GM15510 (cell line): ENCODE results near the gene POR.

Experiments
- POLR2A ChIP-seq: IDR thresholded peaks from 3 replicates; pipeline ENCODE4 v1.6.1; 2011; ENCODE audit warnings: borderline replicate concordance; ENCODE audit not compliant: insufficient read length; ENCODE audit errors: extremely low read depth

The POR gene

DNA sequence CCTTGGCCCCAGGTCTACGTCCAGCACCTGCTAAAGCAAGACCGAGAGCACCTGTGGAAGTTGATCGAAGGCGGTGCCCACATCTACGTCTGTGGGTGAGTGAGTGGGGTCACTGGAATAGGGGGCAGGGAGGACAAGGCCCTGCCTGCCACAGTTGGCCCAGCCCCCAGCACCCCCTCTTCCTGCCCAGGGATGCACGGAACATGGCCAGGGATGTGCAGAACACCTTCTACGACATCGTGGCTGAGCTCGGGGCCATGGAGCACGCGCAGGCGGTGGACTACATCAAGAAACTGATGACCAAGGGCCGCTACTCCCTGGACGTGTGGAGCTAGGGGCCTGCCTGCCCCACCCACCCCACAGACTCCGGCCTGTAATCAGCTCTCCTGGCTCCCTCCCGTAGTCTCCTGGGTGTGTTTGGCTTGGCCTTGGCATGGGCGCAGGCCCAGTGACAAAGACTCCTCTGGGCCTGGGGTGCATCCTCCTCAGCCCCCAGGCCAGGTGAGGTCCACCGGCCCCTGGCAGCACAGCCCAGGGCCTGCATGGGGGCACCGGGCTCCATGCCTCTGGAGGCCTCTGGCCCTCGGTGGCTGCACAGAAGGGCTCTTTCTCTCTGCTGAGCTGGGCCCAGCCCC is 71.3 kb downstream of the POR start:
- TF ChIP-seq POLR2A, result no peak

DNA sequence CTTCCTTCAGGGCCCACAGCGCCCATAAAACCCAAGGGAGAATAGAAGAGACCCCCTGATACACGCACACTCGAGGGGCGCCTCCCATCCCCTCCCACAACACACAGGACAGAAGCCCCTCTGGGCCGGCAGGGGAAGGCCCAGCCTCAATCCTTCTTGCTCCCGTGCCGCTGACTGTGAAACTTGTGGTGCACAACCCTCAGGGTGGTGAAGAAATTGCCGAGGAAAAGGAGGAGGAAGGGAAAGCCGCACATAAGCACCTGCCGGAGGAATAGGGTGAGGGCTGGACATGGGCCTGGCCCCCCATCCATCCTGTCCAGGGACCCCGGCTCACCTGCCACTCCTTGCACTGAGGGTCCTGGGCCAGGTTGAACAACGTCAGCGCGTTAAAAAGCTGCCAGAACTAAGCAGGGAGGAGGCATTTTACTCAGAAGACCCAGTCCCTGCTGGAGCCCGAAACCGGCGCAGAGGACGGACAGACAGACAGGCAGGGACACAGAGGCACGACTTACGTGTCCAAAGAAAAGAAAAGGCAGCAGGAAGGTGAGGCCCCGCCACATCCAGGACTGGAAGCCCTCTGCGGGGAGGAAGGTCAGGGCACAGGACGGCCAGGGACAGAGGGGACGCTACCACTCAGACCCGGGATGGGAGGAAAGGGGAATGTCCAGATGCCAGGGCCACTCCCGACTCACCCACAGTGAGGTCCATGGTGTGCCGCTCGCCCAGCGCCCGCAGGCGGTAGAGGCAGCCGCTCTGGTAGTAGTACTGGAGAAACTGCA is 72.3 kb downstream of the POR start:
- no peak for TF ChIP-seq POLR2A

GRCh38 chr7:75987805-75988567 is 73.0 kb downstream of the POR start:
- no peak for TF ChIP-seq POLR2A

- no peak for TF ChIP-seq POLR2A
Observed at GRCh38 chr7:75988568-75989499, 73.9 kb downstream of the POR start.

GRCh38 chr7:75989500-75990388 is 74.8 kb downstream of the POR start:
- TF ChIP-seq POLR2A, result no peak

GRCh38 chr7:75991531-75992082 is 76.7 kb downstream of the POR start:
- no peak for TF ChIP-seq POLR2A

GRCh38 chr7:75992083-75992755 is 77.3 kb downstream of the POR start:
- no peak for TF ChIP-seq POLR2A

GRCh38 chr7:75993689-75994387 is 78.9 kb downstream of the POR start:
- TF ChIP-seq POLR2A, result no peak

DNA sequence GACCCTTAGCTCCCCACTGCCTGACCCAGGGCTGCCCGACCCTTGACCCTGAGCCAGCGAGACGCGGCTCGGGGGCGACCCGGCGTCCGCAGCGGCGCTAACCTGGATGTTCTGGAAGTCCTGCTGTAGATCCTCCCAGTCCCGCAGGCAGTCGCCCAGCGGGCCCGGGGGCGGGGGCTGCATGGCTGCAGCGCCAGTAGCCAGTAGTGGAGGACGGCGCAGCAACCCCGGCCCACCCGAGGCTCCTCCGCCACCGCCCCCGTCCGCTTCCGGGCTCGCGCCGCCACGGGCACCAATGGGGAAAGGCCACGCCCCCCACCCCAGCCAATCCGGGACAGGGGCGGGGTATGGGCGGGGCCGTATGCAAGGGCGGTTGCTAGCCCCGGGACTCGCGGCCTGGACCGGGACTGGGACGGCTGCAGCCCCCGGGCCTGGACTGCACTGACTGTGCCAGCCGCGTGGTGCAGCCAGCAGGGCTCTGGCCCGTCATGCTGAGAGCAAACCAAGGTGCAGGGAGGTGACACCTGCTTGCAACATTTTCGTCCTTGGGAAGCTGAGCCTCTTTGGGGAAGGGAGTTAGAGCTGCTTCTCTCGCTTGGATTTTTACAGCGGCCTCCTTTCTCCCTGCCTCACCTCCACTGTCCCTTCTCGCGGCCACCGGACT is 79.6 kb downstream of the POR start, which contains the start of gene TMEM120A:
Gene TMEM120A (minus strand): TSS at position 208 of the 664 bp plus-strand sequence. CDS start 25 bp downstream, at position 183.
- TF ChIP-seq POLR2A, result peak; percentile 53

GRCh38 chr7:75995052-75995471 is 80.1 kb downstream of the POR start:
- no peak for TF ChIP-seq POLR2A

GRCh38 chr7:75995996-75996395 is 81.0 kb downstream of the POR start:
- no peak for TF ChIP-seq POLR2A

- no peak for TF ChIP-seq POLR2A
Observed at GRCh38 chr7:75996476-75996875, 81.5 kb downstream of the POR start.

DNA sequence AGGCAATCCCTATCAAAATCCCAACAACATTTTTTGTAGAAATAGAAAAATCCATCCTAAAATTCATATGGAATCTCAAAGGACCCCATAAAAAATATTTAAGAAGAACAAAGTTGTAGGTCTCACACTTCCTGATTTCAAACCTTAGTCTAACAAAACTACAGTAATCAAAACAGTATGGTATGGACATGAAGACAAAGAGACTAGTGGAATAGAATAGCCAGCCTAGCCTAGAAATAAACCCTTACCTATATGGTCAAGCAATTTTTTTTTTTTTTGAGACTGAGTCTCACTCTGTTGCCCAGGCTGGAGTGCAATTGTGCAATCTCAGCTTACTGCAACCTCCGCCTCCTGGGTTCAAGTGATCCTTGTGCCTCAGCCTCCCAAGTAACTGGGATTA is 83.1 kb downstream of the POR start:
- TF ChIP-seq POLR2A, result no peak
